NCI-H2029 (cell line): ENCODE results near the gene SOX6.
A peak's percentile ranks its signal among the peaks of the same experiment; 100 is the strongest.
"Not testable (repeated sequence)": the region's sequence is repeated elsewhere in the genome, so short reads cannot be mapped to it uniquely, and the experiment has no call there.

Experiments
- DNase-seq: peaks from one replicate; lab custom pipeline; 2025; lab: John Stamatoyannopoulos, UW

Gene SOX6

GRCh38 chr11:16356057-16356760, at the start of gene SOX6:
Gene SOX6 (minus strand): TSS chr11:16356546. CDS start chr11:16341248, 15,298 bp downstream.
- no peak for DNase-seq

GRCh38 chr11:16404781-16405285, 48.5 kb upstream of the SOX6 start:
- no peak for DNase-seq

GRCh38 chr11:16403851-16404250, 47.5 kb upstream of the SOX6 start:
- no peak for DNase-seq

- DNase-seq: no peak
Observed at GRCh38 chr11:16403448-16403803, 47.1 kb upstream of the SOX6 start.

GRCh38 chr11:16402654-16403447, 46.5 kb upstream of the SOX6 start:
- no peak for DNase-seq

- DNase-seq: no peak
Observed at GRCh38 chr11:16397390-16397789, 41.0 kb upstream of the SOX6 start.

GRCh38 chr11:16395601-16396000, 39.3 kb upstream of the SOX6 start:
- DNase-seq: no peak

- no peak for DNase-seq
Observed at GRCh38 chr11:16394947-16395346, 38.6 kb upstream of the SOX6 start.

GRCh38 chr11:16393340-16393739, 37.0 kb upstream of the SOX6 start:
- no peak for DNase-seq

- no peak for DNase-seq
Observed at GRCh38 chr11:16392616-16393015, 36.3 kb upstream of the SOX6 start.

GRCh38 chr11:16390826-16391225, 34.5 kb upstream of the SOX6 start:
- not testable (repeated sequence) for DNase-seq

GRCh38 chr11:16385099-16385498, 28.8 kb upstream of the SOX6 start:
- no peak for DNase-seq

GRCh38 chr11:16382638-16383380, 26.5 kb upstream of the SOX6 start:
- no peak for DNase-seq

GRCh38 chr11:16382186-16382585, 25.8 kb upstream of the SOX6 start:
- DNase-seq: no peak

- DNase-seq: no peak
Observed at GRCh38 chr11:16380941-16381568, 24.7 kb upstream of the SOX6 start.

- DNase-seq: no peak
Observed at GRCh38 chr11:16378906-16379305, 22.6 kb upstream of the SOX6 start.

- DNase-seq: no peak
Observed at GRCh38 chr11:16377746-16378145, 21.4 kb upstream of the SOX6 start.

GRCh38 chr11:16375664-16376063, 19.3 kb upstream of the SOX6 start:
- DNase-seq: not testable (repeated sequence)

- DNase-seq: no peak
Observed at GRCh38 chr11:16373768-16374167, 17.4 kb upstream of the SOX6 start.

GRCh38 chr11:16372355-16372754, 16.0 kb upstream of the SOX6 start:
- no peak for DNase-seq

GRCh38 chr11:16367252-16367651, 10.9 kb upstream of the SOX6 start:
- DNase-seq: no peak

GRCh38 chr11:16365581-16366228, 9.4 kb upstream of the SOX6 start:
- peak; percentile 15 for DNase-seq
